Measurements from ENCODE around the gene CRYBA2. TPM values are rescaled to one million over a fixed set of nuclear protein-coding genes. Genes with fewer than 3 reads are reported as not detected.

Gene CRYBA2
- total and polyA plus RNA-seq, 9 of the 15 experiments (the other 6 are each of a cell fraction or from before 2014, with no cell fraction given) = 0.11 to 1.8 (median 0.62) TPM; not detected in 5

- no peak for TF ChIP-seq POLR2AphosphoS5 (IDR thresholded peaks at IDR 0.05; ENCODE audit: control insufficient read depth, insufficient read depth, low read depth, low read length)
- TF ChIP-seq ZBTB12 (CRISPR knock-in tag; IDR thresholded peaks at IDR 0.05) = no peak
- no peak for TF ChIP-seq JUN (IDR thresholded peaks at IDR 0.05; ENCODE audit: borderline replicate concordance, low read depth, low read length)
- no peak for TF ChIP-seq JUN (CRISPR knock-in tag; IDR thresholded peaks at IDR 0.05; ENCODE audit: borderline replicate concordance)
- TF ChIP-seq HNRNPUL1 (IDR thresholded peaks at IDR 0.05; ENCODE audit: low read length) = no peak
- TF ChIP-seq THRA (IDR thresholded peaks at IDR 0.05) = no peak
- peak in 1 of 2 experiments; percentile 78; a peak in 2 of 4 replicates for TF ChIP-seq MAZ (CRISPR knock-in tag; conservative IDR thresholded peaks at IDR 0.05 in 1 of 2, IDR thresholded peaks at IDR 0.05 in 1 of 2)
- TF ChIP-seq, protein P1, sequence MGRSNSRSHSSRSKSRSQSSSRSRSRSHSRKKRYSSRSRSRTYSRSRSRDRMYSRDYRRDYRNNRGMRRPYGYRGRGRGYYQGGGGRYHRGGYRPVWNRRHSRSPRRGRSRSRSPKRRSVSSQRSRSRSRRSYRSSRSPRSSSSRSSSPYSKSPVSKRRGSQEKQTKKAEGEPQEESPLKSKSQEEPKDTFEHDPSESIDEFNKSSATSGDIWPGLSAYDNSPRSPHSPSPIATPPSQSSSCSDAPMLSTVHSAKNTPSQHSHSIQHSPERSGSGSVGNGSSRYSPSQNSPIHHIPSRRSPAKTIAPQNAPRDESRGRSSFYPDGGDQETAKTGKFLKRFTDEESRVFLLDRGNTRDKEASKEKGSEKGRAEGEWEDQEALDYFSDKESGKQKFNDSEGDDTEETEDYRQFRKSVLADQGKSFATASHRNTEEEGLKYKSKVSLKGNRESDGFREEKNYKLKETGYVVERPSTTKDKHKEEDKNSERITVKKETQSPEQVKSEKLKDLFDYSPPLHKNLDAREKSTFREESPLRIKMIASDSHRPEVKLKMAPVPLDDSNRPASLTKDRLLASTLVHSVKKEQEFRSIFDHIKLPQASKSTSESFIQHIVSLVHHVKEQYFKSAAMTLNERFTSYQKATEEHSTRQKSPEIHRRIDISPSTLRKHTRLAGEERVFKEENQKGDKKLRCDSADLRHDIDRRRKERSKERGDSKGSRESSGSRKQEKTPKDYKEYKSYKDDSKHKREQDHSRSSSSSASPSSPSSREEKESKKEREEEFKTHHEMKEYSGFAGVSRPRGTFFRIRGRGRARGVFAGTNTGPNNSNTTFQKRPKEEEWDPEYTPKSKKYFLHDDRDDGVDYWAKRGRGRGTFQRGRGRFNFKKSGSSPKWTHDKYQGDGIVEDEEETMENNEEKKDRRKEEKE (IDR thresholded peaks at IDR 0.05; ENCODE audit: borderline replicate concordance in 1 of 2, control insufficient read depth in 1 of 2, low read depth in 2 of 2, low read length in 1 of 2) = no peak
- TF ChIP-seq, protein P2, sequence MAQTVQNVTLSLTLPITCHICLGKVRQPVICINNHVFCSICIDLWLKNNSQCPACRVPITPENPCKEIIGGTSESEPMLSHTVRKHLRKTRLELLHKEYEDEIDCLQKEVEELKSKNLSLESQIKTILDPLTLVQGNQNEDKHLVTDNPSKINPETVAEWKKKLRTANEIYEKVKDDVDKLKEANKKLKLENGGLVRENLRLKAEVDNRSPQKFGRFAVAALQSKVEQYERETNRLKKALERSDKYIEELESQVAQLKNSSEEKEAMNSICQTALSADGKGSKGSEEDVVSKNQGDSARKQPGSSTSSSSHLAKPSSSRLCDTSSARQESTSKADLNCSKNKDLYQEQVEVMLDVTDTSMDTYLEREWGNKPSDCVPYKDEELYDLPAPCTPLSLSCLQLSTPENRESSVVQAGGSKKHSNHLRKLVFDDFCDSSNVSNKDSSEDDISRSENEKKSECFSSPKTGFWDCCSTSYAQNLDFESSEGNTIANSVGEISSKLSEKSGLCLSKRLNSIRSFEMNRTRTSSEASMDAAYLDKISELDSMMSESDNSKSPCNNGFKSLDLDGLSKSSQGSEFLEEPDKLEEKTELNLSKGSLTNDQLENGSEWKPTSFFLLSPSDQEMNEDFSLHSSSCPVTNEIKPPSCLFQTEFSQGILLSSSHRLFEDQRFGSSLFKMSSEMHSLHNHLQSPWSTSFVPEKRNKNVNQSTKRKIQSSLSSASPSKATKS (CRISPR knock-in tag; IDR thresholded peaks at IDR 0.05) = no peak
- no peak for TF ChIP-seq MCM2 (IDR thresholded peaks at IDR 0.05; ENCODE audit: low read depth)
- no peak for TF ChIP-seq CREB3 (tag; conservative IDR thresholded peaks at IDR 0.05; ENCODE audit: low read depth)
- TF ChIP-seq NFE2 (IDR thresholded peaks at IDR 0.05; ENCODE audit: low read depth) = no peak
- TF ChIP-seq PCBP2 (IDR thresholded peaks at IDR 0.05; ENCODE audit: low read depth, low read length, poor library complexity, severe bottlenecking) = no peak
Observed at GRCh38 chr2:218962859-218963492, 30.2 kb downstream of the CRYBA2 start (continued).

Data from K562 (cell line).